Stromal cell of bone marrow (primary cell): Measurements from ENCODE around the gene TNFRSF17.

Source experiments
- DNase-seq: peaks from one replicate; pipeline ENCODE4 v3.0.0-alpha.2; 2012; ENCODE audit warnings: low read depth

Gene TNFRSF17

GRCh38 chr16:12002447-12003006 is 37.5 kb downstream of the TNFRSF17 start:
- DNase-seq, result peak; percentile 53

- DNase-seq, result no peak
Measured at GRCh38 chr16:12006637-12007036, 41.6 kb downstream of the TNFRSF17 start.

GRCh38 chr16:12009462-12009861 is 44.5 kb downstream of the TNFRSF17 start:
- DNase-seq, result no peak

GRCh38 chr16:12009922-12010321 is 44.9 kb downstream of the TNFRSF17 start:
- no peak for DNase-seq

- DNase-seq, result peak; percentile 36
Measured at GRCh38 chr16:12010388-12011251, 45.6 kb downstream of the TNFRSF17 start.

GRCh38 chr16:12011565-12011964 is 46.6 kb downstream of the TNFRSF17 start:
- DNase-seq, result no peak

GRCh38 chr16:12016291-12016947 is 51.4 kb downstream of the TNFRSF17 start:
- DNase-seq, result no peak

GRCh38 chr16:12017558-12017957 is 52.5 kb downstream of the TNFRSF17 start:
- DNase-seq, result no peak
